Measurements from ENCODE around the gene MVD. TPM values are rescaled to one million over a fixed set of nuclear protein-coding genes. Genes with fewer than 3 reads are reported as not detected.

MVD gene
- total and polyA plus RNA-seq, 2 of the 4 experiments (the other 2 are of a cell fraction): 18.3 to 28.4 TPM

DNA sequence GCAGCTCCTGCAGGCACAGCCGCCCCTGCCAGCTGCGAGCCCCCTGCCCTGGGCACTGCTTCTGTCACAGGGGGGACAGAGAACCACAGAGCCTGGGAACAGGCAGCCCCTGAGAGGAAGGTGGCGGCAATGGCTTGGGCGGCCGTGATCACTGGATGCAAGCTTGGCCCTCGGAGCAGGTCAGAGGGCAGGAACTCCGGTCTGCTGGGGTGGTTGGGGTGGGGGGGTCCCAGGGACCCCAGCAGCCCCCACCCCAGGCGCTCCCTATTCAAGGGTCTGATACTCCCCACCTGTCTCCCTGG lies 10.2 kb downstream of the MVD start:
- Histone ChIP-seq H3K14ac (replicated peaks; ENCODE audit: low read depth, low read length) (no peak overlapping the region), H3K56ac (ENCODE audit: extremely low read depth, insufficient read depth, low read length) (no peak overlapping the region), H2BK15ac (ENCODE audit: low read depth, low read length) (no peak overlapping the region), H4K20me1 (ENCODE audit: insufficient read depth, low read length) (peaks cover 3% of the 10 kb centered on the region; the same call in 1 of the 2 replicates), H3K9ac (ENCODE audit: low read depth, low read length) (no peak overlapping the region), H3K79me1 (ENCODE audit: low read depth in 1 of 2, low read length in 2 of 2) (peaks cover 0 to 20% of the 10 kb centered on the region in 2 experiments; a peak in 1 of 4 replicates), H2BK20ac (ENCODE audit: low read depth, low read length) (no peak overlapping the region), H3K27me3 (ENCODE audit: control insufficient read depth, insufficient read depth, low read length) (no peaks in the 10 kb centered on the region), H2AFZ (replicated peaks; ENCODE audit: low read length, poor library complexity) (no peak overlapping the region), H3K9me3 (ENCODE audit: control insufficient read depth, insufficient read depth, low read length) (no peaks in the 10 kb centered on the region), H3K23ac (ENCODE audit: low read depth, low read length) (no peak overlapping the region), H4K5ac (ENCODE audit: low read depth, low read length) (no peak overlapping the region), H3K4me3 (ENCODE audit: insufficient read depth, low read depth, low read length) (no peak overlapping the region), H3K27ac (ENCODE audit: insufficient read depth, low read length) (no peak overlapping the region), H3K4me2 (ENCODE audit: low read depth, low read length) (no peak overlapping the region), H3K4me1 (ENCODE audit: control insufficient read depth, insufficient read depth, low read length) (peaks cover 5% of the 10 kb centered on the region; the same call in 1 of the 2 replicates), H3K9me1 (ENCODE audit: insufficient read depth, low read length) (no peaks in the 10 kb centered on the region), H3K4ac (ENCODE audit: low read depth, low read length) (no peak overlapping the region), H2AK9ac (replicated peaks; ENCODE audit: low read depth, low read length, poor library complexity) (no peak overlapping the region), H4K91ac (ENCODE audit: insufficient read depth, low read depth, low read length) (no peak overlapping the region), H4K8ac (ENCODE audit: low read depth in 2 of 2, low read length in 2 of 2) (no peak overlapping the region), H3K18ac (ENCODE audit: low read depth, low read length) (no peak overlapping the region), H2AK5ac (ENCODE audit: low read depth, low read length) (no peak overlapping the region), H2BK120ac (ENCODE audit: low read depth, low read length) (no peak overlapping the region), H2BK5ac (ENCODE audit: low read depth, low read length, poor library complexity, severe bottlenecking) (no peak overlapping the region), H3K36me3 (ENCODE audit: control insufficient read depth, insufficient read depth, low read length) (peaks cover 13% of the 10 kb centered on the region)
- DNase-seq (no peak), ATAC-seq (ENCODE audit: low read depth) (no peak)
- POLR2A ChIA-PET (ENCODE audit: unreplicated experiment): no interaction called here
- no TSS peak for BruUV-seq (replicated peaks)
- dilution Hi-C loops (cut with HindIII; ENCODE audit: low sequenced_read_pairs, unreplicated experiment): no loop called here
- intact Hi-C loops (cut with micrococcal nuclease): no loop called here
- in situ Hi-C loops (cut with MboI; ENCODE audit: low sequenced_read_pairs): no loop called here
- TF ChIP-seq MXI1 (IDR thresholded peaks at IDR 0.05; ENCODE audit: borderline replicate concordance, low read depth, low read length) (no peak), BHLHE40 (IDR thresholded peaks at IDR 0.05; ENCODE audit: low read depth, low read length) (no peak), SMC3 (IDR thresholded peaks at IDR 0.05; ENCODE audit: low read depth, low read length) (no peak), CEBPB (IDR thresholded peaks at IDR 0.05; ENCODE audit: low read depth, low read length) (no peak)
- CTCF ChIA-PET: no interaction called here
- WGBS, 2 experiments (ENCODE audit: extremely low coverage in 2 of 2, insufficient read length in 1 of 2): 100% methylated on average over 2 of the region's 8 CpGs; no CpG with 5 or more reads in 1 of the 2 experiments
